Stomach (tissue), 9 donors: ENCODE results near the gene ZNRF2. TPM values are rescaled to one million over a fixed set of nuclear protein-coding genes. Genes with fewer than 3 reads are reported as not detected.

ENCODE experiments used
- DNase-seq, 2 donors: peaks; one replicate each; pipeline versions ENCODE4 v3.0.0 to v3.0.0-alpha.2; 2013 to 2019
- H3K27ac ChIP-seq, 5 donors: fragments of 200-600 bp in 4 of 5; sonication (generic) in 4 of 5; one replicate each; pipeline ENCODE4 v1.5.1; 2013 to 2019; ENCODE audit warnings: mild to moderate bottlenecking in 1 of 5, moderate library complexity in 1 of 5
- H3K27me3 ChIP-seq, 3 donors: fragments of 200-600 bp; sonication (generic); one replicate each; pipeline ENCODE4 v1.5.1; 2017 to 2019; ENCODE audit warnings: mixed run types in 1 of 3
- H3K36me3 ChIP-seq, 4 donors: fragments of 200-600 bp; sonication (generic); 1 replicate in 3 of 4; 2 replicates in 1 of 4; pipeline ENCODE4 v1.5.1; 2016 to 2019
- H3K4me1 ChIP-seq, 4 donors: fragments of 200-600 bp; sonication (generic); one replicate each; pipeline ENCODE4 v1.5.1; 2016 to 2019
- H3K4me3 ChIP-seq, 4 donors: fragments of 200-600 bp; sonication (generic) in 3 of 4; one replicate each; pipeline ENCODE4 v1.5.1; 2016 to 2019; ENCODE audit warnings: mild to moderate bottlenecking in 1 of 4
- H3K9me3 ChIP-seq, 4 donors: fragments of 200-600 bp; sonication (generic); one replicate each; pipeline ENCODE4 v1.5.1; 2016 to 2019
- EP300 ChIP-seq: sonication (generic); formaldehyde crosslinking; IDR thresholded peaks from one replicate; pipeline ENCODE4 v1.6.1; 2017; ENCODE audit warnings: antibody characterized with exemption
- POLR2A ChIP-seq, 4 donors: fragments of 450-650 bp; IDR thresholded peaks; one replicate each; pipeline ENCODE4 v1.6.1; 2016; ENCODE audit warnings: antibody characterized with exemption in 4 of 4, control low read depth in 2 of 4, mild to moderate bottlenecking in 1 of 4, moderate library complexity in 1 of 4
- POLR2AphosphoS5 ChIP-seq, 3 donors: sonication (generic); formaldehyde crosslinking; IDR thresholded peaks; one replicate each; pipeline ENCODE4 v1.6.1; 2016; ENCODE audit warnings: antibody characterized with exemption in 3 of 3
- WGBS, 5 donors: extraction: QIAGEN DNeasy Blood & Tissue Kit in 3 of 5; methylation state at CpG; one replicate each; pipeline versions ENCODE4 v1.1.5 to v1.1.7; 2013 to 2018; 5-methylcytosine and 5-hydroxymethylcytosine counted together
- intact Hi-C: fragments of 100-400 bp; cut with DNase I; formaldehyde crosslinking; loops from one replicate; pipeline ENCODE4 v1.15.1; 2023; ENCODE audit warnings: low total_unique reads
- polyA plus RNA-seq, 3 donors: library from polyadenylated mRNA; stranded (reverse); fragments of 200-250 nt; gene quantifications; one replicate each; pipeline ENCODE4 v1.2.3, GENCODE V29; 2013
- total RNA-seq, 5 donors: library from RNA; depleted of rRNA; stranded (reverse); fragments of >200 nt; gene quantifications; one replicate each; pipeline versions ENCODE4 v1.1.0 to v1.2.3, GENCODE V29; 2014 to 2016
- TF ChIP-seq, protein P1 (sequence below), 7 experiments: fragments of 450-650 bp in 4 of 7; fragments of 200-600 bp in 3 of 7; sonication (generic) in 3 of 7; IDR thresholded peaks; one replicate each; pipeline ENCODE4 v1.5.1; 2016 to 2019; ENCODE audit warnings: antibody characterized with exemption in 7 of 7, control low read depth in 2 of 7, mild to moderate bottlenecking in 1 of 7
- donor health status: healthy with polysubstance abuse.
- donor health status: Bipolar disorder and iron deficiency.
- donor health status: healthy.

ZNRF2 gene
- total and polyA plus RNA-seq, 8 donors: 5.4 to 209 (median 23.6) TPM

DNA sequence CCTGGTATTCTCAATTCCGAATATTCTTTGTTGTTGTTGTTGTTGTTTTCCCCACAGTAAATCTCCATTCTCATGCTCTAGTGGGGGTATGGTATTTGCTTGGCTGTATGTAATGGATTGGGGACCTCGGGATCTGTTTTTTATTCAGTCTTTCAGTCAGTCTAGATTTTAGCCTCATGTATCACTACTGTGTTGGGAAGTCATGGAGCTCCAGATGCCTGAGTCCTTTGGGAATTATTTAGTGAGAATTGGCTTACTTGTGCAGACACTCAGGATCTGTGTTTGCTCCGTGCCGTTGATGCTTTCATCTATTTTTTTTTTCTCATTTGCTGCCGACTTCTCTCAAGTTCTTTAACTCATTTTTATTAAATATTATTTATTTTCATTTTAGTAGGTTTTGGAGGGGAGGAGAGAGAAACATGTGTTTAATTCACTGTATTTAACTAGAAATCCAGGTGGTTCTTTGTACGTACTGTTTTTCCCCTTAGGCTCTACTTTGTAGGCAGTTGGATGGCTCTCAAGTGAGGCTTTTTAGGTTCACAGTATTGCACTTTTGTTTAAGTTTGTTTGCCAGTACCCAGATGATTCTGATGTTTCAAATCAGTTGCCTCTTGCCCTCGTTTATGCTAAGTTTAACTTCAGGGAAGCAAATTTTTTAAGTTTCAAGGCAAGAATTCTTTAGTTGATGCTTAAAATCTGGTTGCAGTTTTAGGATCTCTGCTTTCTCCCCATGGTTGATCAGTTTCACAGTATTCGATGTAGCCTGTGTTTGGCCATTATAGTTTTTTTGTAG, 36.9 kb downstream of the ZNRF2 start:
- Histone ChIP-seq H3K36me3 (peaks cover 0 to 3% (median under 1%) of the 10 kb centered on the region in 4 donors), H3K27me3 (no peaks in the 10 kb centered on the region), H3K27ac (peak overlapping the region in 4 of 5 donors; percentile 36 to 74 (median 70)), H3K4me1 (peaks cover 4 to 66% (median 42%) of the 10 kb centered on the region in 4 donors), H3K4me3 (peak overlapping the region in 3 of 4 donors; percentile 6 to 16 (median 15)), H3K9me3 (no peaks in the 10 kb centered on the region)
- WGBS, 5 donors: 32 to 51% (median 42%) methylated on average over 8 of the region's 8 CpGs
- peak in 1 of 2 donors; percentile 31 for DNase-seq
- TF ChIP-seq, protein P1, sequence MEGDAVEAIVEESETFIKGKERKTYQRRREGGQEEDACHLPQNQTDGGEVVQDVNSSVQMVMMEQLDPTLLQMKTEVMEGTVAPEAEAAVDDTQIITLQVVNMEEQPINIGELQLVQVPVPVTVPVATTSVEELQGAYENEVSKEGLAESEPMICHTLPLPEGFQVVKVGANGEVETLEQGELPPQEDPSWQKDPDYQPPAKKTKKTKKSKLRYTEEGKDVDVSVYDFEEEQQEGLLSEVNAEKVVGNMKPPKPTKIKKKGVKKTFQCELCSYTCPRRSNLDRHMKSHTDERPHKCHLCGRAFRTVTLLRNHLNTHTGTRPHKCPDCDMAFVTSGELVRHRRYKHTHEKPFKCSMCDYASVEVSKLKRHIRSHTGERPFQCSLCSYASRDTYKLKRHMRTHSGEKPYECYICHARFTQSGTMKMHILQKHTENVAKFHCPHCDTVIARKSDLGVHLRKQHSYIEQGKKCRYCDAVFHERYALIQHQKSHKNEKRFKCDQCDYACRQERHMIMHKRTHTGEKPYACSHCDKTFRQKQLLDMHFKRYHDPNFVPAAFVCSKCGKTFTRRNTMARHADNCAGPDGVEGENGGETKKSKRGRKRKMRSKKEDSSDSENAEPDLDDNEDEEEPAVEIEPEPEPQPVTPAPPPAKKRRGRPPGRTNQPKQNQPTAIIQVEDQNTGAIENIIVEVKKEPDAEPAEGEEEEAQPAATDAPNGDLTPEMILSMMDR (IDR thresholded peaks at IDR 0.05): no peak
- no peak for TF ChIP-seq POLR2A (IDR thresholded peaks at IDR 0.05)
- TF ChIP-seq EP300: no peak
- no peak for TF ChIP-seq POLR2AphosphoS5 (IDR thresholded peaks at IDR 0.05)
- intact Hi-C loops: no loop called here

- Histone ChIP-seq H3K27ac (peak overlapping the region in 4 of 5 donors; percentile 36 to 74 (median 70)), H3K36me3 (peaks cover 0 to 6% (median 2%) of the 10 kb centered on the region in 4 donors), H3K4me1 (peaks cover 4 to 60% (median 39%) of the 10 kb centered on the region in 4 donors), H3K9me3 (no peaks in the 10 kb centered on the region), H3K4me3 (peak overlapping the region in 3 of 4 donors; percentile 6 to 16 (median 15)), H3K27me3 (no peaks in the 10 kb centered on the region)
- TF ChIP-seq, protein P1 (IDR thresholded peaks at IDR 0.05): no peak
- TF ChIP-seq POLR2A (IDR thresholded peaks at IDR 0.05) (no peak), POLR2AphosphoS5 (IDR thresholded peaks at IDR 0.05) (no peak), EP300 (no peak)
- WGBS, 5 donors: 52 to 64% (median 61%) methylated on average over 2 of the region's 2 CpGs
- intact Hi-C loops: no loop called here
- DNase-seq: no peak
Measured at GRCh38 chr7:30321882-30322192, 37.4 kb downstream of the ZNRF2 start.

GRCh38 chr7:30322271-30323005, 38.0 kb downstream of the ZNRF2 start:
- H3K27ac ChIP-seq: peak overlapping the region in 4 of 5 donors; percentile 36 to 74 (median 70)
- H3K9me3 ChIP-seq: no peaks in the 10 kb centered on the region
- H3K4me1 ChIP-seq: peaks cover 4 to 55% (median 36%) of the 10 kb centered on the region in 4 donors
- H3K4me3 ChIP-seq: no peak overlapping the region
- intact Hi-C loops: no loop called here
- H3K27me3 ChIP-seq: no peaks in the 10 kb centered on the region
- TF ChIP-seq POLR2A (IDR thresholded peaks at IDR 0.05) (no peak), POLR2AphosphoS5 (IDR thresholded peaks at IDR 0.05) (peak in 1 of 3 donors; percentile 18), EP300 (no peak)
- TF ChIP-seq, protein P1 (IDR thresholded peaks at IDR 0.05): no peak
- DNase-seq: peak in 1 of 2 donors; percentile 34
- peaks cover 0 to 6% (median 2%) of the 10 kb centered on the region in 4 donors for H3K36me3 ChIP-seq
- 52 to 72% (median 64%) methylated on average over 4 of the region's 4 CpGs for WGBS, 5 donors

GRCh38 chr7:30323006-30323355, 38.6 kb downstream of the ZNRF2 start:
- Histone ChIP-seq H3K27ac (peak overlapping the region in 4 of 5 donors; percentile 36 to 74 (median 70)), H3K9me3 (no peaks in the 10 kb centered on the region), H3K36me3 (peaks cover 0 to 6% (median 2%) of the 10 kb centered on the region in 4 donors), H3K4me1 (peaks cover 4 to 55% (median 36%) of the 10 kb centered on the region in 4 donors), H3K4me3 (no peak overlapping the region), H3K27me3 (no peaks in the 10 kb centered on the region)
- 44 to 64% (median 56%) methylated on average over 2 of the region's 2 CpGs for WGBS, 5 donors
- TF ChIP-seq POLR2AphosphoS5 (IDR thresholded peaks at IDR 0.05) (no peak), POLR2A (IDR thresholded peaks at IDR 0.05) (no peak), EP300 (no peak)
- TF ChIP-seq, protein P1 (IDR thresholded peaks at IDR 0.05): no peak
- DNase-seq: no peak
- intact Hi-C loops: no loop called here
